ENCODE results near the gene CLC. TPM values are rescaled to one million over a fixed set of nuclear protein-coding genes. Genes with fewer than 3 reads are reported as not detected.
"Not testable (repeated sequence)": the region's sequence is repeated elsewhere in the genome, so short reads cannot be mapped to it uniquely, and the experiment has no call there.

The CLC gene
- total and polyA plus RNA-seq, 2 of the 8 experiments (the other 6 are each of a cell fraction or from before 2014, with no cell fraction given) = 6.4 to 12.4 TPM

DNA sequence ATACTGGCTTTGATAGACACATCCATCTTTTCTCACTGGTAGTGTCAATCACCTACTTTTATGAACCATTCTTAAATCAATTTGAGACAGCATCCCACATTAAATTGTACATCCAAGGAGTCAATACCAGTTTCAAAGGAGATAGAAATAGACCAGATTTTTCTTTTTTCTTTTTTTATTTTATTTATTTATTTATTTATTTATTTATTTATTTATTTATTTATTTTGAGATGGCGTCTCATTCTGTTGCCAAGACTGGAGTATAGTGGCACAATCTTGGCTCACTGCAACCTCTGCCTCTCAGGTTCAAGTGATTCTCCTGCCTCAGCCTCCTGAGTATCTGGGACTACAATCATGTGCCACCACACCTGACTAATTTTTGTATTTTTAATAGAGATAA lies 24.0 kb upstream of the CLC start:
- H2AFZ ChIP-seq (ENCODE audit: low read length); CTCF ChIA-PET (ENCODE audit: partially characterized antibody); H2BK12ac ChIP-seq (ENCODE audit: low read depth, low read length); H4K8ac ChIP-seq (ENCODE audit: extremely low read depth, insufficient read depth, low read length); H3K14ac ChIP-seq (ENCODE audit: insufficient read length); H4K20me1 ChIP-seq (replicated peaks in 1 of 2; ENCODE audit: control insufficient read depth in 1 of 2, insufficient read depth in 2 of 2, low read length in 2 of 2); H3K23ac ChIP-seq (ENCODE audit: insufficient read length); H3K18ac ChIP-seq (ENCODE audit: extremely low read depth, low read length); H3K4me1 ChIP-seq (replicated peaks in 1 of 4; ENCODE audit: control insufficient read depth in 3 of 4, insufficient read depth in 4 of 4, low read length in 3 of 4); H2BK20ac ChIP-seq (ENCODE audit: low read length); H3K56ac ChIP-seq (replicated peaks; ENCODE audit: insufficient read length, low read depth, low read length); H3K9ac ChIP-seq (replicated peaks in 1 of 4; ENCODE audit: extremely low read depth in 1 of 4, low read depth in 3 of 4, low read length in 3 of 4); H2BK15ac ChIP-seq (ENCODE audit: low read length); H3K4me2 ChIP-seq (ENCODE audit: insufficient read depth in 1 of 2, low read depth in 2 of 2, low read length in 2 of 2); H2BK5ac ChIP-seq (ENCODE audit: low read depth, low read length); DNase-seq (ENCODE audit: low read depth in 1 of 2, low spot score in 2 of 2); H3K4me3 ChIP-seq (ENCODE audit: extremely low read depth in 1 of 4, insufficient read depth in 2 of 4, low read depth in 3 of 4, low read length in 4 of 4); FAIRE-seq; H3K9me3 ChIP-seq (ENCODE audit: insufficient read depth in 2 of 2, low read depth in 1 of 2, low read length in 1 of 2); H2AK5ac ChIP-seq (ENCODE audit: low read depth, low read length); H3K36me3 ChIP-seq (ENCODE audit: control insufficient read depth in 2 of 4, insufficient read depth in 4 of 4, low read length in 3 of 4); H3K27me3 ChIP-seq (replicated peaks in 1 of 4; ENCODE audit: control insufficient read depth in 3 of 4, extremely low read depth in 1 of 4, insufficient read depth in 3 of 4, low read length in 3 of 4); H3K23me2 ChIP-seq (ENCODE audit: low read depth, low read length); H2BK120ac ChIP-seq (replicated peaks; ENCODE audit: low read depth, low read length); H3K79me1 ChIP-seq (ENCODE audit: low read depth, low read length); POLR2A ChIA-PET (ENCODE audit: partially characterized antibody); H3K79me2 ChIP-seq (ENCODE audit: control insufficient read depth in 1 of 2, insufficient read depth in 2 of 2, low read length in 2 of 2); H3K27ac ChIP-seq (ENCODE audit: low read depth, low read length); H4K5ac ChIP-seq (ENCODE audit: insufficient read length, low read depth, low read length); H3K4ac ChIP-seq (replicated peaks; ENCODE audit: insufficient read length, low read depth, low read length); H4K91ac ChIP-seq (replicated peaks; ENCODE audit: insufficient read length, low read length): not testable (repeated sequence)
- WGBS, 2 experiments (ENCODE audit: extremely low coverage in 1 of 2, insufficient coverage in 1 of 2, insufficient read length in 1 of 2, insufficient replicate concordance in 2 of 2, low coverage in 1 of 2, low lambda C conversion rate in 2 of 2, missing lambda C conversion rate in 1 of 2) = 88% methylated on average over 1 of the region's 1 CpG; no CpG with 5 or more reads in 1 of the 2 experiments
